ENCODE measurements around the gene RFX8. TPM values are rescaled to one million over a fixed set of nuclear protein-coding genes. Genes with fewer than 3 reads are reported as not detected.

The RFX8 gene
- total and polyA plus RNA-seq, 2 of the 8 experiments (the other 6 are each of a cell fraction or from before 2014, with no cell fraction given), result 0.60 to 0.97 TPM

- TF ChIP-seq ATF3 (IDR thresholded peaks at IDR 0.05; ENCODE audit: insufficient read depth, low read depth, low read length) (no peak), TAF1 (IDR thresholded peaks at IDR 0.05; ENCODE audit: low read depth, low read length) (no peak), NRF1 (IDR thresholded peaks at IDR 0.05; ENCODE audit: low read depth, low read length) (no peak), E2F6 (IDR thresholded peaks at IDR 0.05) (no peak)
Observed at GRCh38 chr2:101357376-101357775, 117.5 kb downstream of the RFX8 start (continued).

Data from H1 (cell line).